Spinal cord (tissue), 10 donors: ENCODE results near the gene PEX1. TPM values are rescaled to one million over a fixed set of nuclear protein-coding genes. Genes with fewer than 3 reads are reported as not detected.
"Not testable (repeated sequence)": the region's sequence is repeated elsewhere in the genome, so short reads cannot be mapped to it uniquely, and the experiment has no call there.

ENCODE experiments used
- DNase-seq, 6 donors: peaks; one replicate each; pipeline versions ENCODE4 v3.0.0 to v3.0.0-alpha.2; 2013 to 2015; ENCODE audit warnings: low spot score in 6 of 6, low read depth in 4 of 6
- H3K27ac ChIP-seq: one replicate; pipeline ENCODE4 v1.5.1; 2013; ENCODE audit warnings: low read depth, low read length, control low read depth
- H3K27me3 ChIP-seq: one replicate; pipeline ENCODE4 v1.6.1; 2013; ENCODE audit warnings: low read length; ENCODE audit not compliant: control insufficient read depth, insufficient read depth
- H3K36me3 ChIP-seq: one replicate; pipeline ENCODE4 v1.6.1; 2013; ENCODE audit warnings: low read length; ENCODE audit not compliant: control insufficient read depth, insufficient read depth
- H3K4me1 ChIP-seq: one replicate; pipeline ENCODE4 v1.6.1; 2013; ENCODE audit warnings: low read length; ENCODE audit not compliant: control insufficient read depth, insufficient read depth
- H3K4me3 ChIP-seq: one replicate; pipeline ENCODE4 v1.5.1; 2013; ENCODE audit warnings: low read depth, low read length, control low read depth
- H3K9me3 ChIP-seq: one replicate; pipeline ENCODE4 v1.6.1; 2013; ENCODE audit warnings: low read length; ENCODE audit not compliant: control insufficient read depth, insufficient read depth
- WGBS: methylation state at CpG from one replicate; pipeline ENCODE4 v1.1.5; 2013; ENCODE audit warnings: missing lambda C conversion rate; ENCODE audit not compliant: insufficient coverage; 5-methylcytosine and 5-hydroxymethylcytosine counted together
- polyA plus RNA-seq, 2 donors: library from polyadenylated mRNA; unstranded; fragments of 120-200 nt; gene quantifications; one replicate each; pipeline ENCODE4 v1.2.1, GENCODE V29; 2013; ENCODE audit not compliant: insufficient read length in 2 of 2
- total RNA-seq, 2 donors: library from RNA; depleted of rRNA in 1 of 2; stranded (reverse); fragments of 120-200 nt in 1 of 2; fragments of >200 nt in 1 of 2; gene quantifications; one replicate each; pipeline versions ENCODE4 v1.2.3 to v1.2.4, GENCODE V29; 2013 to 2014
- donor health status: healthy.

The PEX1 gene
- total and polyA plus RNA-seq, 4 donors, result 27.3 to 46.4 (median 36.1) TPM

- DNase-seq, result no peak
- no peak overlapping the region for H3K4me3 ChIP-seq
- 92% methylated on average over 6 of the region's 6 CpGs for whole genome bisulfite sequencing
- H3K4me1 ChIP-seq, result no peaks in the 10 kb centered on the region
- no peaks in the 10 kb centered on the region for H3K9me3 ChIP-seq
- H3K27me3 ChIP-seq, result no peaks in the 10 kb centered on the region
- no peak overlapping the region for H3K27ac ChIP-seq
- no peaks in the 10 kb centered on the region for H3K36me3 ChIP-seq
These were observed 19.3 kb upstream of the PEX1 start for GRCh38 chr7:92547579-92547978.

GRCh38 chr7:92546856-92547497 is 18.7 kb upstream of the PEX1 start:
- Histone ChIP-seq H3K4me1 (no peaks in the 10 kb centered on the region), H3K4me3 (no peak overlapping the region), H3K9me3 (no peaks in the 10 kb centered on the region), H3K27me3 (no peaks in the 10 kb centered on the region), H3K36me3 (no peaks in the 10 kb centered on the region), H3K27ac (no peak overlapping the region)
- no peak for DNase-seq
- WGBS, result 94% methylated on average over 17 of the region's 17 CpGs

- H3K27ac ChIP-seq, H3K36me3 ChIP-seq, H3K4me1 ChIP-seq, H3K27me3 ChIP-seq, DNase-seq, H3K4me3 ChIP-seq, H3K9me3 ChIP-seq: not testable (repeated sequence)
- WGBS, result 94% methylated on average over 30 of the region's 30 CpGs
These were observed 16.8 kb upstream of the PEX1 start for GRCh38 chr7:92545116-92545515.

GRCh38 chr7:92543542-92543941 is 15.2 kb upstream of the PEX1 start:
- H3K27ac ChIP-seq, H3K4me3 ChIP-seq, H3K36me3 ChIP-seq, DNase-seq, H3K27me3 ChIP-seq, H3K4me1 ChIP-seq, H3K9me3 ChIP-seq: not testable (repeated sequence)
- WGBS, result 100% methylated on average over 1 of the region's 3 CpGs

- Histone ChIP-seq H3K36me3 (peaks cover 30% of the 10 kb centered on the region), H3K27ac (no peak overlapping the region)
- 52% methylated on average over 2 of the region's 9 CpGs for WGBS
These were observed 6.3 kb upstream of the PEX1 start for GRCh38 chr7:92534572-92534971.

GRCh38 chr7:92528958-92529264 is 591 bp upstream of the PEX1 start:
- H3K4me3 ChIP-seq, result peak overlapping the region; percentile 94
- WGBS, result 0% methylated on average over 8 of the region's 13 CpGs
- peaks cover 13% of the 10 kb centered on the region for H3K36me3 ChIP-seq
- DNase-seq, result no peak
- H3K27ac ChIP-seq, result peak overlapping the region; percentile 95
- H3K27me3 ChIP-seq, result no peaks in the 10 kb centered on the region
- H3K4me1 ChIP-seq, result peaks cover 5% of the 10 kb centered on the region
- H3K9me3 ChIP-seq, result no peaks in the 10 kb centered on the region

More at GRCh38 chr7:92534572-92534971, 6.3 kb upstream of the PEX1 start:
- Histone ChIP-seq H3K9me3 (no peaks in the 10 kb centered on the region), H3K4me1 (peaks cover 5% of the 10 kb centered on the region), H3K4me3 (no peak overlapping the region), H3K27me3 (no peaks in the 10 kb centered on the region)
- no peak for DNase-seq

- Histone ChIP-seq H3K36me3 (peaks cover 9% of the 10 kb centered on the region), H3K27ac (peak overlapping the region; percentile 91), H3K27me3 (no peaks in the 10 kb centered on the region), H3K4me1 (peaks cover 5% of the 10 kb centered on the region), H3K4me3 (peak overlapping the region; percentile 94), H3K9me3 (no peaks in the 10 kb centered on the region)
- WGBS, result 0% methylated on average over 14 of the region's 31 CpGs
- peak in 5 of 6 donors; percentile 4 to 60 (median 11) for DNase-seq
These were observed 776 bp downstream of the PEX1 start for GRCh38 chr7:92527300-92528187.

- no peak overlapping the region for H3K4me3 ChIP-seq
- H3K27me3 ChIP-seq, result no peaks in the 10 kb centered on the region
- H3K9me3 ChIP-seq, result no peaks in the 10 kb centered on the region
- DNase-seq, result no peak
- peaks cover 5% of the 10 kb centered on the region for H3K36me3 ChIP-seq
- no peak overlapping the region for H3K27ac ChIP-seq
- no CpG with 5 or more reads among the region's 2 CpGs for WGBS
- H3K4me1 ChIP-seq, result no peaks in the 10 kb centered on the region
These were observed 5.2 kb downstream of the PEX1 start for GRCh38 chr7:92523110-92523509.

- no CpG with 5 or more reads among the region's 1 CpG for WGBS
- H3K27ac ChIP-seq, result no peak overlapping the region
- H3K27me3 ChIP-seq, result no peaks in the 10 kb centered on the region
- no peak overlapping the region for H3K4me3 ChIP-seq
- H3K9me3 ChIP-seq, result no peaks in the 10 kb centered on the region
- peaks cover 12% of the 10 kb centered on the region for H3K36me3 ChIP-seq
- no peak for DNase-seq
- H3K4me1 ChIP-seq, result no peaks in the 10 kb centered on the region
These were observed 8.3 kb downstream of the PEX1 start for GRCh38 chr7:92520024-92520423.

- Histone ChIP-seq H3K27me3 (no peaks in the 10 kb centered on the region), H3K27ac (no peak overlapping the region), H3K9me3 (no peaks in the 10 kb centered on the region), H3K4me3 (no peak overlapping the region), H3K36me3 (peaks cover 16% of the 10 kb centered on the region), H3K4me1 (no peaks in the 10 kb centered on the region)
- WGBS, result no CpG with 5 or more reads among the region's 3 CpGs
- no peak for DNase-seq
These were observed 10.7 kb downstream of the PEX1 start for GRCh38 chr7:92517631-92518030.
